NB4 (cell line): ENCODE results near the gene COL24A1.

Experiments used
- CTCF ChIP-seq: IDR thresholded peaks from one replicate; pipeline ENCODE4 v1.5.1; 2012; ENCODE audit warnings: low read depth, low read length
- MAX ChIP-seq: IDR thresholded peaks from 2 replicates; pipeline ENCODE4 v1.6.1; 2011; ENCODE audit warnings: low read depth, low read length
- POLR2A ChIP-seq: IDR thresholded peaks from 2 replicates; pipeline ENCODE4 v1.6.1; 2011; ENCODE audit warnings: mild to moderate bottlenecking; ENCODE audit not compliant: insufficient read length; ENCODE audit errors: extremely low read depth

- TF ChIP-seq CTCF: no peak
- no peak for TF ChIP-seq MAX
- TF ChIP-seq POLR2A: no peak
Observed at GRCh38 chr1:85864727-85865126, 291.8 kb downstream of the COL24A1 start.
